HepG2 (cell line): ENCODE measurements around the gene SSBP2. TPM values are rescaled to one million over a fixed set of nuclear protein-coding genes. Genes with fewer than 3 reads are reported as not detected.

Experiments used
- ARNT2 ChIP-seq: sonication (generic); formaldehyde crosslinking; IDR thresholded peaks from 2 replicates; pipeline ENCODE4 v1.8.0; 2022; ENCODE audit warnings: mild to moderate bottlenecking, low read depth, missing genetic modification reagents, moderate library complexity
- ATM ChIP-seq: fragments of 450-650 bp; IDR thresholded peaks from 2 replicates; pipeline ENCODE4 v1.7.1; 2017; ENCODE audit warnings: mild to moderate bottlenecking, borderline replicate concordance
- HNRNPK ChIP-seq: fragments of 200-400 bp; formaldehyde crosslinking; IDR thresholded peaks from 2 replicates; pipeline ENCODE4 v1.6.1; 2018; ENCODE audit warnings: low read length, low read depth, moderate library complexity, mild to moderate bottlenecking; ENCODE audit not compliant: poor library complexity, severe bottlenecking
- MTA1 ChIP-seq: sonication (generic); formaldehyde crosslinking; IDR thresholded peaks from 2 replicates; pipeline ENCODE4 v1.4.0; 2020; ENCODE audit warnings: missing genetic modification reagents, mild to moderate bottlenecking, borderline replicate concordance
- NCOA2 ChIP-seq: sonication (generic); formaldehyde crosslinking; IDR thresholded peaks from 2 replicates; pipeline ENCODE4 v1.8.0; 2022; ENCODE audit warnings: inconsistent platforms
- NR3C1 ChIP-seq: sonication (generic); formaldehyde crosslinking; IDR thresholded peaks from 2 replicates; pipeline ENCODE4 v1.4.0; 2020; ENCODE audit warnings: missing genetic modification reagents
- PHF20 ChIP-seq: sonication (generic); formaldehyde crosslinking; IDR thresholded peaks from 2 replicates; pipeline ENCODE4 v1.5.0; 2020; ENCODE audit warnings: mild to moderate bottlenecking, missing genetic modification reagents
- SAFB2 ChIP-seq: sonication (generic); formaldehyde crosslinking; IDR thresholded peaks from 2 replicates; pipeline ENCODE4 v1.5.1; 2020; ENCODE audit warnings: missing genetic modification reagents, low read depth, mild to moderate bottlenecking, borderline replicate concordance
- SNRNP70 ChIP-seq: fragments of 200-400 bp; formaldehyde crosslinking; IDR thresholded peaks from 2 replicates; pipeline ENCODE4 v1.6.1; 2017; ENCODE audit warnings: mild to moderate bottlenecking, low read depth, low read length, moderate library complexity
- SP4 ChIP-seq: sonication (generic); formaldehyde crosslinking; IDR thresholded peaks from 2 replicates; pipeline ENCODE4 v1.8.1; 2023; ENCODE audit warnings: mild to moderate bottlenecking, missing genetic modification reagents
- TBX2 ChIP-seq: sonication (generic); formaldehyde crosslinking; IDR thresholded peaks from 2 replicates; pipeline ENCODE4 v1.5.0; 2020; ENCODE audit warnings: missing genetic modification reagents, mild to moderate bottlenecking, borderline replicate concordance
- ZBTB7B ChIP-seq: sonication (generic); formaldehyde crosslinking; IDR thresholded peaks from 2 replicates; pipeline ENCODE4 v1.4.0; 2020; ENCODE audit warnings: missing genetic modification reagents
- ZMAT3 ChIP-seq: sonication (generic); formaldehyde crosslinking; conservative IDR thresholded peaks from 2 replicates; pipeline ENCODE4 v1.7.0; 2021; ENCODE audit warnings: missing genetic modification reagents
- ZNF234 ChIP-seq: sonication (generic); formaldehyde crosslinking; conservative IDR thresholded peaks from 2 replicates; pipeline ENCODE4 v1.5.1; 2020; ENCODE audit warnings: mild to moderate bottlenecking, missing genetic modification reagents
- ZNF547 ChIP-seq: sonication (generic); formaldehyde crosslinking; IDR thresholded peaks from 2 replicates; pipeline ENCODE4 v1.5.1; 2020; ENCODE audit warnings: mild to moderate bottlenecking, missing genetic modification reagents
- ZNF841 ChIP-seq: sonication (generic); formaldehyde crosslinking; IDR thresholded peaks from 2 replicates; pipeline ENCODE4 v1.8.1; 2023; ENCODE audit warnings: missing genetic modification reagents, borderline replicate concordance
- ZNF850 ChIP-seq: sonication (generic); formaldehyde crosslinking; conservative IDR thresholded peaks from 2 replicates; pipeline ENCODE4 v1.9.0; 2021; ENCODE audit warnings: mild to moderate bottlenecking, missing genetic modification reagents
- polyA plus RNA-seq, 8 experiments: library from polyadenylated mRNA; depleted of rRNA in 3 of 8; stranded (reverse) in 7 of 8; unstranded in 1 of 8; fragments of >200 nt; fragmentation: Illumina TruSeq in 4 of 8; extraction: Trizol in 4 of 8; gene quantifications; 2 replicates each; pipeline versions ENCODE4 v1.2.1 to v1.2.3, GENCODE V29; 2011 to 2016; ENCODE audit warnings: low read depth in 4 of 8, missing spikeins in 1 of 8, mixed read lengths in 1 of 8; ENCODE audit not compliant: insufficient read depth in 1 of 8
- total RNA-seq, 5 experiments: library from RNA; depleted of rRNA; stranded (reverse); fragments of >200 nt; fragmentation: Illumina TruSeq; extraction: Trizol; gene quantifications; 2 replicates each; pipeline ENCODE4 v1.2.3, GENCODE V29; 2016; ENCODE audit warnings: low read depth in 1 of 5
- TF ChIP-seq, protein P1 (sequence below): sonication (generic); formaldehyde crosslinking; IDR thresholded peaks from 2 replicates; pipeline ENCODE4 v1.5.0; 2020; ENCODE audit warnings: mild to moderate bottlenecking, missing genetic modification reagents
- TF ChIP-seq, protein P2 (sequence below), 2 experiments: sonication (generic) in 1 of 2; formaldehyde crosslinking in 1 of 2; IDR thresholded peaks; 2 replicates each; pipeline versions ENCODE4 v1.5.1 to v1.6.1; 2011 to 2020; ENCODE audit warnings: borderline replicate concordance in 1 of 2, low read depth in 1 of 2, low read length in 1 of 2, mild to moderate bottlenecking in 1 of 2, missing genetic modification reagents in 1 of 2, moderate library complexity in 1 of 2
- TF ChIP-seq, protein P3 (sequence below): IDR thresholded peaks from 2 replicates; pipeline ENCODE4 v1.4.0; 2020; ENCODE audit warnings: mild to moderate bottlenecking, missing genetic modification reagents

The SSBP2 gene
- total and polyA plus RNA-seq, 2 of the 13 experiments (the other 11 are each of a cell fraction or from before 2014, with no cell fraction given), result 0.16 TPM; not detected in 1

DNA sequence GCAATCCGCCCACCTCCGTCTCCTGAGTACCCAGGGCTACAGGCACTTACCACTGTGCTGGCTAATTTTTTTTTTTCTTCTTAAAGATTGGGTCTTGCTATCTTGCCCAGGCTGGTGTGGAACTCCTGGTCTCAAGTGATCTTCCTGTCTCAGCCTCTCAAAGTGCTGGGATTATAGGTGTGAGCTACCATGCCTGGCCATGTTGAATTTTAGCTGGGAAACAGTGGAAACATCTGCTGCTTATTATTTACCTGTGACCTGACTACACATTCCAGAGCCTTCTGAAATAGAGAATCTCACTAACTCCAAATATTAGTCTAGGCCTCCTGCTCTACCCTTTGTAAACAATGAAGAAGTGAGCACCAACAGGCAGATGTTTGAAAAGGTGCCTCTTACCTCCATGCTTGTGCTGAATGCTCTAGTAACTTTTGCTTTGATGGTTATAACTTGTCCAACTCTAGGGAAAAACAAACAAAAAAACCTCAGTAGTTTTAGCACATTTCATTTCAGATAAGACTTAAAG, 379.5 kb downstream of the SSBP2 start (continued):
- TF ChIP-seq, protein P1, sequence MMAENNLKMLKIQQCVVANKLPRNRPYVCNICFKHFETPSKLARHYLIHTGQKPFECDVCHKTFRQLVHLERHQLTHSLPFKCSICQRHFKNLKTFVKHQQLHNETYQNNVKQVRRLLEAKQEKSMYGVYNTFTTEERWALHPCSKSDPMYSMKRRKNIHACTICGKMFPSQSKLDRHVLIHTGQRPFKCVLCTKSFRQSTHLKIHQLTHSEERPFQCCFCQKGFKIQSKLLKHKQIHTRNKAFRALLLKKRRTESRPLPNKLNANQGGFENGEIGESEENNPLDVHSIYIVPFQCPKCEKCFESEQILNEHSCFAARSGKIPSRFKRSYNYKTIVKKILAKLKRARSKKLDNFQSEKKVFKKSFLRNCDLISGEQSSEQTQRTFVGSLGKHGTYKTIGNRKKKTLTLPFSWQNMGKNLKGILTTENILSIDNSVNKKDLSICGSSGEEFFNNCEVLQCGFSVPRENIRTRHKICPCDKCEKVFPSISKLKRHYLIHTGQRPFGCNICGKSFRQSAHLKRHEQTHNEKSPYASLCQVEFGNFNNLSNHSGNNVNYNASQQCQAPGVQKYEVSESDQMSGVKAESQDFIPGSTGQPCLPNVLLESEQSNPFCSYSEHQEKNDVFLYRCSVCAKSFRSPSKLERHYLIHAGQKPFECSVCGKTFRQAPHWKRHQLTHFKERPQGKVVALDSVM, result no peak
- no peak for TF ChIP-seq SNRNP70
- TF ChIP-seq NR3C1 (CRISPR knock-in tag), result no peak
- TF ChIP-seq NCOA2 (CRISPR knock-in tag), result peak; percentile 89
- TF ChIP-seq MTA1 (CRISPR knock-in tag), result no peak
- TF ChIP-seq SAFB2, result no peak
- 0 out of 2 replicates have a peak, but pooled peaks have one; percentile 17 for TF ChIP-seq ZBTB7B (CRISPR knock-in tag)
- TF ChIP-seq, protein P2, sequence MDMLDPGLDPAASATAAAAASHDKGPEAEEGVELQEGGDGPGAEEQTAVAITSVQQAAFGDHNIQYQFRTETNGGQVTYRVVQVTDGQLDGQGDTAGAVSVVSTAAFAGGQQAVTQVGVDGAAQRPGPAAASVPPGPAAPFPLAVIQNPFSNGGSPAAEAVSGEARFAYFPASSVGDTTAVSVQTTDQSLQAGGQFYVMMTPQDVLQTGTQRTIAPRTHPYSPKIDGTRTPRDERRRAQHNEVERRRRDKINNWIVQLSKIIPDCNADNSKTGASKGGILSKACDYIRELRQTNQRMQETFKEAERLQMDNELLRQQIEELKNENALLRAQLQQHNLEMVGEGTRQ (IDR thresholded peaks at IDR 0.05; ENCODE audit: low read depth, low read length), result no peak
- TF ChIP-seq, protein P2 (CRISPR knock-in tag; IDR thresholded peaks at IDR 0.05; ENCODE audit: borderline replicate concordance), result no peak
- TF ChIP-seq ARNT2 (CRISPR knock-in tag), result no peak
- TF ChIP-seq PHF20 (CRISPR knock-in tag), result no peak
- no peak for TF ChIP-seq ZNF850 (CRISPR knock-in tag)
- no peak for TF ChIP-seq SP4 (CRISPR knock-in tag)
- no peak for TF ChIP-seq HNRNPK
- TF ChIP-seq ZNF234, result no peak
- 0 out of 2 replicates have a peak, but pooled peaks have one; percentile 38 for TF ChIP-seq ZMAT3 (CRISPR knock-in tag)
- peak; percentile 56; the same call in 1 of the 2 replicates for TF ChIP-seq ZNF547
- TF ChIP-seq ATM, result no peak
- TF ChIP-seq ZNF841 (CRISPR knock-in tag), result no peak
- TF ChIP-seq, protein P3, sequence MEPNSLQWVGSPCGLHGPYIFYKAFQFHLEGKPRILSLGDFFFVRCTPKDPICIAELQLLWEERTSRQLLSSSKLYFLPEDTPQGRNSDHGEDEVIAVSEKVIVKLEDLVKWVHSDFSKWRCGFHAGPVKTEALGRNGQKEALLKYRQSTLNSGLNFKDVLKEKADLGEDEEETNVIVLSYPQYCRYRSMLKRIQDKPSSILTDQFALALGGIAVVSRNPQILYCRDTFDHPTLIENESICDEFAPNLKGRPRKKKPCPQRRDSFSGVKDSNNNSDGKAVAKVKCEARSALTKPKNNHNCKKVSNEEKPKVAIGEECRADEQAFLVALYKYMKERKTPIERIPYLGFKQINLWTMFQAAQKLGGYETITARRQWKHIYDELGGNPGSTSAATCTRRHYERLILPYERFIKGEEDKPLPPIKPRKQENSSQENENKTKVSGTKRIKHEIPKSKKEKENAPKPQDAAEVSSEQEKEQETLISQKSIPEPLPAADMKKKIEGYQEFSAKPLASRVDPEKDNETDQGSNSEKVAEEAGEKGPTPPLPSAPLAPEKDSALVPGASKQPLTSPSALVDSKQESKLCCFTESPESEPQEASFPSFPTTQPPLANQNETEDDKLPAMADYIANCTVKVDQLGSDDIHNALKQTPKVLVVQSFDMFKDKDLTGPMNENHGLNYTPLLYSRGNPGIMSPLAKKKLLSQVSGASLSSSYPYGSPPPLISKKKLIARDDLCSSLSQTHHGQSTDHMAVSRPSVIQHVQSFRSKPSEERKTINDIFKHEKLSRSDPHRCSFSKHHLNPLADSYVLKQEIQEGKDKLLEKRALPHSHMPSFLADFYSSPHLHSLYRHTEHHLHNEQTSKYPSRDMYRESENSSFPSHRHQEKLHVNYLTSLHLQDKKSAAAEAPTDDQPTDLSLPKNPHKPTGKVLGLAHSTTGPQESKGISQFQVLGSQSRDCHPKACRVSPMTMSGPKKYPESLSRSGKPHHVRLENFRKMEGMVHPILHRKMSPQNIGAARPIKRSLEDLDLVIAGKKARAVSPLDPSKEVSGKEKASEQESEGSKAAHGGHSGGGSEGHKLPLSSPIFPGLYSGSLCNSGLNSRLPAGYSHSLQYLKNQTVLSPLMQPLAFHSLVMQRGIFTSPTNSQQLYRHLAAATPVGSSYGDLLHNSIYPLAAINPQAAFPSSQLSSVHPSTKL (CRISPR knock-in tag), result peak; percentile 94
- peak; percentile 96 for TF ChIP-seq TBX2 (CRISPR knock-in tag)
